IMR-90 (cell line): Measurements from ENCODE around the gene ZFAND4. TPM values are rescaled to one million over a fixed set of nuclear protein-coding genes. Genes with fewer than 3 reads are reported as not detected.
"Not testable (repeated sequence)": the region's sequence is repeated elsewhere in the genome, so short reads cannot be mapped to it uniquely, and the experiment has no call there.

Source experiments
- ATAC-seq: fragments of 200-7000 bp; cut with Tn5 transposase; 2 replicates; pipeline ENCODE4 v1.9.1; 2020; ENCODE audit warnings: low read depth, mild to moderate bottlenecking, moderate library complexity
- BruUV-seq: library from RNA; stranded (reverse); fragments of 400-500 nt; replicated peaks from 2 replicates; lab custom pipeline; 2021; lab: Mats Ljungman, UMichigan
- CTCF ChIA-PET: fragments of 300-600 bp; formaldehyde crosslinking; extraction: SDS; loops from one replicate; lab custom pipeline; 2021; ENCODE audit warnings: antibody characterized with exemption; lab: Yijun Ruan, JAX
- POLR2A ChIA-PET: fragments of 300-600 bp; sonication (Branson Sonifier 250); formaldehyde crosslinking; loops from one replicate; lab custom pipeline; 2022; ENCODE audit warnings: antibody characterized with exemption; ENCODE audit not compliant: unreplicated experiment; lab: Charles Lee
- DNase-seq: peaks from one replicate; pipeline ENCODE4 v3.0.0; 2013
- H2AFZ ChIP-seq: replicated peaks from 2 replicates; pipeline ENCODE3; 2013; ENCODE audit warnings: low read length, mild to moderate bottlenecking; ENCODE audit not compliant: poor library complexity
- H2AK5ac ChIP-seq: 2 replicates; pipeline ENCODE4 v1.6.1; 2013; ENCODE audit warnings: low read depth, low read length, inconsistent platforms
- H2AK9ac ChIP-seq: replicated peaks from 2 replicates; pipeline ENCODE3; 2013; ENCODE audit warnings: mild to moderate bottlenecking, low read depth, low read length, moderate library complexity; ENCODE audit not compliant: poor library complexity
- H2BK120ac ChIP-seq: 2 replicates; pipeline ENCODE4 v1.6.1; 2013; ENCODE audit warnings: low read depth, low read length, inconsistent platforms
- H2BK15ac ChIP-seq: 3 replicates; pipeline ENCODE4 v1.6.1; 2013; ENCODE audit warnings: low read depth, low read length, inconsistent platforms
- H2BK20ac ChIP-seq: 2 replicates; pipeline ENCODE4 v1.6.1; 2013; ENCODE audit warnings: low read depth, mild to moderate bottlenecking, inconsistent platforms, low read length, moderate library complexity
- H2BK5ac ChIP-seq: 2 replicates; pipeline ENCODE4 v1.6.1; 2013; ENCODE audit warnings: mild to moderate bottlenecking, low read depth, low read length, inconsistent platforms; ENCODE audit not compliant: poor library complexity, severe bottlenecking
- H3K14ac ChIP-seq: replicated peaks from 2 replicates; pipeline ENCODE4 v1.6.1; 2013; ENCODE audit warnings: low read depth, low read length, inconsistent platforms
- H3K18ac ChIP-seq: 2 replicates; pipeline ENCODE4 v1.6.1; 2013; ENCODE audit warnings: low read depth, low read length, control low read depth
- H3K23ac ChIP-seq: 2 replicates; pipeline ENCODE4 v1.6.1; 2013; ENCODE audit warnings: low read depth, low read length, inconsistent platforms
- H3K27ac ChIP-seq: 2 replicates; pipeline ENCODE4 v1.5.1; 2013; ENCODE audit warnings: mild to moderate bottlenecking, control low read depth, low read length; ENCODE audit not compliant: insufficient read depth
- H3K27me3 ChIP-seq: 2 replicates; pipeline ENCODE4 v1.6.1; 2013; ENCODE audit warnings: low read length; ENCODE audit not compliant: control insufficient read depth, insufficient read depth
- H3K36me3 ChIP-seq: 2 replicates; pipeline ENCODE4 v1.6.1; 2013; ENCODE audit warnings: low read length, mixed read lengths; ENCODE audit not compliant: control insufficient read depth, insufficient read depth
- H3K4ac ChIP-seq: 2 replicates; pipeline ENCODE4 v1.6.1; 2013; ENCODE audit warnings: low read depth, low read length, inconsistent platforms
- H3K4me1 ChIP-seq: 2 replicates; pipeline ENCODE4 v1.6.1; 2013; ENCODE audit warnings: low read length, mixed read lengths; ENCODE audit not compliant: control insufficient read depth, insufficient read depth
- H3K4me2 ChIP-seq: 2 replicates; pipeline ENCODE4 v1.6.1; 2013; ENCODE audit warnings: low read depth, mild to moderate bottlenecking, control low read depth, low read length, moderate library complexity
- H3K4me3 ChIP-seq: 2 replicates; pipeline ENCODE4 v1.5.1; 2013; ENCODE audit warnings: low read depth, mild to moderate bottlenecking, control low read depth, low read length, moderate library complexity; ENCODE audit not compliant: insufficient read depth
- H3K56ac ChIP-seq: 2 replicates; pipeline ENCODE4 v1.6.1; 2013; ENCODE audit warnings: low read length, inconsistent platforms; ENCODE audit not compliant: insufficient read depth; ENCODE audit errors: extremely low read depth
- H3K79me1 ChIP-seq, 2 experiments: 2 replicates each; pipeline ENCODE4 v1.6.1; 2013; ENCODE audit warnings: low read length in 2 of 2, inconsistent platforms in 1 of 2, low read depth in 1 of 2
- H3K9ac ChIP-seq: 2 replicates; pipeline ENCODE4 v1.6.1; 2013; ENCODE audit warnings: low read depth, low read length, control low read depth
- H3K9me1 ChIP-seq: 2 replicates; pipeline ENCODE4 v1.6.1; 2013; ENCODE audit warnings: low read length, inconsistent platforms; ENCODE audit not compliant: insufficient read depth
- H3K9me3 ChIP-seq: 2 replicates; pipeline ENCODE4 v1.6.1; 2013; ENCODE audit warnings: low read length; ENCODE audit not compliant: control insufficient read depth, insufficient read depth
- H4K20me1 ChIP-seq: 2 replicates; pipeline ENCODE4 v1.6.1; 2013; ENCODE audit warnings: low read length, inconsistent platforms; ENCODE audit not compliant: insufficient read depth
- H4K5ac ChIP-seq: 2 replicates; pipeline ENCODE4 v1.6.1; 2013; ENCODE audit warnings: mild to moderate bottlenecking, low read depth, low read length, control low read depth
- H4K8ac ChIP-seq, 2 experiments: 2 replicates each; pipeline ENCODE4 v1.6.1; 2013; ENCODE audit warnings: low read depth in 2 of 2, low read length in 2 of 2, control low read depth in 1 of 2, inconsistent platforms in 1 of 2
- H4K91ac ChIP-seq: 2 replicates; pipeline ENCODE4 v1.6.1; 2013; ENCODE audit warnings: low read depth, low read length, inconsistent platforms; ENCODE audit not compliant: insufficient read depth
- WGBS, 2 experiments: methylation state at CpG; one replicate each; pipeline versions ENCODE4 v1.1.5 to v1.1.7; 2013; ENCODE audit warnings: missing lambda C conversion rate in 2 of 2; ENCODE audit not compliant: insufficient read length in 1 of 2; ENCODE audit errors: extremely low coverage in 2 of 2; 5-methylcytosine and 5-hydroxymethylcytosine counted together
- dilution Hi-C: fragments of 300-500 bp; cut with HindIII; formaldehyde crosslinking; loops from one replicate; pipeline ENCODE4 v1.14.3; 2018; ENCODE audit warnings: low sequenced_read_pairs; ENCODE audit not compliant: unreplicated experiment
- in situ Hi-C: fragments of 300-500 bp; cut with MboI; formaldehyde crosslinking; loops from 3 replicates; pipeline ENCODE4 v1.14.3; 2019; ENCODE audit warnings: low sequenced_read_pairs, inconsistent platforms, mixed read lengths
- intact Hi-C: fragments of 100-400 bp; cut with micrococcal nuclease; formaldehyde crosslinking; loops from 2 replicates; pipeline ENCODE4 v1.10.0; 2022
- polyA plus RNA-seq, 3 experiments: library from polyadenylated mRNA; depleted of rRNA; stranded (reverse); fragments of >200 nt; gene quantifications; 2 replicates each; pipeline ENCODE4 v1.2.3, GENCODE V29; 2012; ENCODE audit warnings: low replicate concordance in 1 of 3
- total RNA-seq: library from RNA; depleted of rRNA; stranded (reverse); fragments of >200 nt; gene quantifications from 2 replicates; pipeline ENCODE4 v1.2.3, GENCODE V29; 2012

ZFAND4 gene
- total and polyA plus RNA-seq, 2 of the 4 experiments (the other 2 are of a cell fraction) = 2.0 to 3.4 TPM

DNA sequence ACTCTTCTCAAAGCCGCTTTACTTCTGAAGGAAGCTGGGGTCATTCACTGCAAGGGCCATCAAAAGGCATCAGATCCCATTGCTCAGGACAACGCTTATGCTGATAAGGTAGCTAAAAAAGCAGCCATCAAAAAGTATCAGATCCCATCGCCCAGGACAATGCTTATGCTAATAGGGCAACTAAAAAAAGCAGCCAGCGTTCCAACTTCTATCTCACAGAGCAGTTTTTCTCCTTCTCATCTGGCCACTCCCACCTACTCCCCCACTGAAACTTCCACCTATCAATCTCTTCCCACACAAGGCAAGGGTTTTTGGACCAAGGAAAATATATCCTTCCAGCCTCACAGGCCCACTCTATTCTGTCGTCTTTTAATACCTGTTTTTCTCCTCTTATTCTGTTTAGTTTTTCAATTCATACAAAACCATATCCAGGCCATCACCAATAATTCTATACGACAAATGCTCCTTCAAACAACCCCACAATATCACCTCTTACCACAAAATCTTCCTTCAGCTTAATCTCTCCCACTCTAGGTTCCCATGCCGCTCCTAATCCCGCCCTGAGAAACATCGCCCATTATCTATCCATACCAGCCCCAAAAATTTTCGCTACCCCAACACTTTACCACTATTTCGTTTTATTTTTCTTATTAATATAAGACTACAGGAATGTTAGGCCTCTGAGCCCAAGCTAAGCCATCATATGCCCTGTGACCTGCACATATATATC, 97.4 kb downstream of the ZFAND4 start:
- H2BK15ac ChIP-seq, H4K5ac ChIP-seq, H4K8ac ChIP-seq, H3K4me3 ChIP-seq, CTCF ChIA-PET, POLR2A ChIA-PET, H2BK20ac ChIP-seq, H4K20me1 ChIP-seq, H3K79me1 ChIP-seq, H3K9me1 ChIP-seq, in situ Hi-C loops, ATAC-seq, H2AK5ac ChIP-seq, H3K27ac ChIP-seq, BruUV-seq, dilution Hi-C loops, H3K9me3 ChIP-seq, H3K18ac ChIP-seq, H3K14ac ChIP-seq, H3K4ac ChIP-seq, H2AK9ac ChIP-seq, H2AFZ ChIP-seq, intact Hi-C loops, H2BK5ac ChIP-seq, H3K36me3 ChIP-seq, H3K56ac ChIP-seq, H3K23ac ChIP-seq, H3K27me3 ChIP-seq, H3K4me1 ChIP-seq, H3K9ac ChIP-seq, H3K4me2 ChIP-seq, H4K91ac ChIP-seq, DNase-seq, H2BK120ac ChIP-seq: not testable (repeated sequence)
- 65% methylated on average over 2 of the region's 11 CpGs; no CpG with 5 or more reads in 1 of the 2 experiments for WGBS, 2 experiments
